ENCODE measurements around the gene DCLK1. TPM values are rescaled to one million over a fixed set of nuclear protein-coding genes. Genes with fewer than 3 reads are reported as not detected.

Gene DCLK1
- total RNA-seq, 1 experiment from 2014 or later, result 36.2 TPM

GRCh38 chr13:35727881-35728280 lies 403.3 kb downstream of the DCLK1 start:
- no peak overlapping the region for H4K8ac ChIP-seq (replicated peaks; ENCODE audit: insufficient read length, low read depth, low read length)
- H2BK20ac ChIP-seq (ENCODE audit: low read depth, low read length, poor library complexity, severe bottlenecking), result no peak overlapping the region
- no peaks in the 10 kb centered on the region for H3K79me1 ChIP-seq (ENCODE audit: insufficient read depth, low read depth, low read length, poor library complexity, severe bottlenecking)
- H3K23me2 ChIP-seq (ENCODE audit: insufficient read length, low read depth, low read length, poor library complexity, severe bottlenecking), result no peaks in the 10 kb centered on the region
- no peak overlapping the region for H3K56ac ChIP-seq (ENCODE audit: insufficient read length, low read depth, low read length)
- Mint-ChIP-seq H3K9me3 (no peaks in the 10 kb centered on the region), H3K36me3 (ENCODE audit: insufficient read depth in 1 of 3, low read depth in 3 of 3) (no peaks in the 10 kb centered on the region), H3K4me1 (peaks cover 4 to 7% of the 10 kb centered on the region in 2 experiments), H3K4me3 (no peak overlapping the region), H3K27me3 (ENCODE audit: low read depth) (no peaks in the 10 kb centered on the region), H3K27ac (no peak overlapping the region)
- H2BK120ac ChIP-seq (ENCODE audit: low read depth, low read length, poor library complexity, severe bottlenecking), result no peak overlapping the region
- no peak overlapping the region for H3T11ph ChIP-seq (ENCODE audit: low read length)
- H4K91ac ChIP-seq (ENCODE audit: insufficient read length, low read depth, low read length), result no peak overlapping the region
- H3K9me3 ChIP-seq (ENCODE audit: control insufficient read depth, low read depth, low read length), result no peaks in the 10 kb centered on the region
- no peak overlapping the region for H2AK5ac ChIP-seq (ENCODE audit: insufficient read length, low read length)
- no peak overlapping the region for H3K23ac ChIP-seq (ENCODE audit: insufficient read length, low read depth, low read length)
- H3K4me1 ChIP-seq (ENCODE audit: insufficient read depth, low read length), result no peaks in the 10 kb centered on the region
- no peak overlapping the region for H3K27ac ChIP-seq (ENCODE audit: insufficient read length, low read depth, low read length)
- H3K4me2 ChIP-seq (ENCODE audit: insufficient read depth, insufficient read length, low read length), result no peak overlapping the region
- no peak overlapping the region for H3K18ac ChIP-seq (ENCODE audit: insufficient read length, low read depth, low read length)
- DNase-seq, result no peak
- no peak overlapping the region for H2BK5ac ChIP-seq (ENCODE audit: insufficient read length, low read length)
- no peaks in the 10 kb centered on the region for H3K27me3 ChIP-seq (ENCODE audit: insufficient read depth, low read length)
- no peaks in the 10 kb centered on the region for H3K79me2 ChIP-seq (ENCODE audit: insufficient read depth, low read length)
- no peak overlapping the region for H3K9ac ChIP-seq (ENCODE audit: extremely low read depth, insufficient read length, low read length)
- H2BK15ac ChIP-seq (ENCODE audit: low read depth, low read length), result no peak overlapping the region
- H2BK12ac ChIP-seq (ENCODE audit: insufficient read length, low read depth, low read length), result no peak overlapping the region
- WGBS (ENCODE audit: extremely low coverage, insufficient read length, low lambda C conversion rate), result no CpG with 5 or more reads among the region's 6 CpGs
- no peaks in the 10 kb centered on the region for H4K20me1 ChIP-seq (ENCODE audit: control insufficient read depth, insufficient read depth, insufficient read length)
- H3K14ac ChIP-seq (ENCODE audit: insufficient read depth, low read length), result peak overlapping the region; percentile 57; the same call in 1 of the 2 replicates
- H3K4ac ChIP-seq (ENCODE audit: low read depth, low read length), result no peak overlapping the region
- H4K5ac ChIP-seq (ENCODE audit: insufficient read length, low read depth, low read length), result no peak overlapping the region
- no peak overlapping the region for H2AFZ ChIP-seq (ENCODE audit: low read length)
- TF ChIP-seq CTCF (conservative IDR thresholded peaks at IDR 0.05), result no peak
